G401.6 (cell line): ENCODE results near the gene ERC2.

ENCODE experiments used
- FAIRE-seq: peaks from 2 replicates; lab custom pipeline; 2012; peaks lifted over from hg19 to GRCh38; lab: Jason Lieb, UNC

The ERC2 gene

GRCh38 chr3:55923207-55923606 lies 545.1 kb downstream of the ERC2 start:
- no peak for FAIRE-seq

GRCh38 chr3:55912880-55913279 lies 555.4 kb downstream of the ERC2 start:
- no peak for FAIRE-seq

- FAIRE-seq, result no peak
Observed at GRCh38 chr3:55911266-55911665, 557.0 kb downstream of the ERC2 start.

- FAIRE-seq, result no peak
Observed at GRCh38 chr3:55910543-55910942, 557.7 kb downstream of the ERC2 start.

- no peak for FAIRE-seq
Observed at GRCh38 chr3:55909373-55909772, 558.9 kb downstream of the ERC2 start.

- no peak for FAIRE-seq
Observed at GRCh38 chr3:55907616-55908015, 560.7 kb downstream of the ERC2 start.

- FAIRE-seq, result no peak
Observed at GRCh38 chr3:55906896-55907295, 561.4 kb downstream of the ERC2 start.

- FAIRE-seq, result no peak
Observed at GRCh38 chr3:55904716-55905115, 563.6 kb downstream of the ERC2 start.

GRCh38 chr3:55903680-55904079 lies 564.6 kb downstream of the ERC2 start:
- FAIRE-seq, result no peak

GRCh38 chr3:55902221-55902900 lies 565.9 kb downstream of the ERC2 start:
- FAIRE-seq, result no peak

- no peak for FAIRE-seq
Observed at GRCh38 chr3:55899887-55900286, 568.4 kb downstream of the ERC2 start.

GRCh38 chr3:55897573-55898224 lies 570.6 kb downstream of the ERC2 start:
- peak; percentile 88 for FAIRE-seq

GRCh38 chr3:55895897-55896566 lies 572.2 kb downstream of the ERC2 start:
- FAIRE-seq, result no peak

- FAIRE-seq, result no peak
Observed at GRCh38 chr3:55894605-55895004, 573.7 kb downstream of the ERC2 start.

GRCh38 chr3:55893045-55893664 lies 575.1 kb downstream of the ERC2 start:
- FAIRE-seq, result no peak

- no peak for FAIRE-seq
Observed at GRCh38 chr3:55891106-55891505, 577.2 kb downstream of the ERC2 start.

- no peak for FAIRE-seq
Observed at GRCh38 chr3:55888282-55888885, 579.9 kb downstream of the ERC2 start.

GRCh38 chr3:55885721-55886120 lies 582.5 kb downstream of the ERC2 start:
- FAIRE-seq, result no peak

- FAIRE-seq, result no peak
Observed at GRCh38 chr3:55884491-55885285, 583.6 kb downstream of the ERC2 start.

- FAIRE-seq, result no peak
Observed at GRCh38 chr3:55884066-55884465, 584.2 kb downstream of the ERC2 start.

GRCh38 chr3:55882006-55882405 lies 586.3 kb downstream of the ERC2 start:
- FAIRE-seq, result no peak

GRCh38 chr3:55880357-55880756 lies 587.9 kb downstream of the ERC2 start:
- no peak for FAIRE-seq
